ENCODE data around the gene ATP2C2. TPM values are rescaled to one million over a fixed set of nuclear protein-coding genes. Genes with fewer than 3 reads are reported as not detected.

Gene ATP2C2
- total and polyA plus RNA-seq, 2 donors (not counting 1 experiment from before 2014, with no cell fraction given) = not detected

GRCh38 chr16:84460406-84461028 lies 92.2 kb downstream of the ATP2C2 start:
- H4K20me1 ChIP-seq (ENCODE audit: control insufficient read depth, extremely low read depth, insufficient read depth, low read length) = no peaks in the 10 kb centered on the region
- peaks cover 13% of the 10 kb centered on the region for H3K36me3 ChIP-seq (ENCODE audit: control insufficient read depth, insufficient read depth, low read length)
- H3K27ac ChIP-seq (ENCODE audit: insufficient read depth, low read length) = no peak overlapping the region
- H2AFZ ChIP-seq (ENCODE audit: low read length) = no peak overlapping the region
- no peaks in the 10 kb centered on the region for H3K27me3 ChIP-seq (ENCODE audit: control insufficient read depth, insufficient read depth, low read length)
- no peak overlapping the region for H3K9ac ChIP-seq (ENCODE audit: insufficient read depth, low read length)
- no peak overlapping the region for H3K4me3 ChIP-seq (replicated peaks in 1 of 4; ENCODE audit: control extremely low read depth in 1 of 4, insufficient read depth in 1 of 4, low read depth in 3 of 4, low read length in 4 of 4)
- TF ChIP-seq CTCF (conservative IDR thresholded peaks at IDR 0.05 in 1 of 2, IDR thresholded peaks at IDR 0.05 in 1 of 2; ENCODE audit: low read depth in 1 of 2, low read length in 2 of 2) = no peak
- no peak for TF ChIP-seq EZH2 (IDR thresholded peaks at IDR 0.05; ENCODE audit: low read length, missing control alignments)
- DNase-seq (ENCODE audit: low read depth in 2 of 2) = no peak
- H3K9me3 ChIP-seq (ENCODE audit: control insufficient read depth, insufficient read depth, low read depth, low read length) = no peaks in the 10 kb centered on the region
- H3K4me1 ChIP-seq (ENCODE audit: control insufficient read depth, extremely low read depth, insufficient read depth, low read length) = no peaks in the 10 kb centered on the region
- no peak overlapping the region for H3K4me2 ChIP-seq (ENCODE audit: extremely low read depth, insufficient read depth, low read length)
- H3K79me2 ChIP-seq (ENCODE audit: control insufficient read depth, insufficient read depth, low read length) = no peaks in the 10 kb centered on the region

DNA sequence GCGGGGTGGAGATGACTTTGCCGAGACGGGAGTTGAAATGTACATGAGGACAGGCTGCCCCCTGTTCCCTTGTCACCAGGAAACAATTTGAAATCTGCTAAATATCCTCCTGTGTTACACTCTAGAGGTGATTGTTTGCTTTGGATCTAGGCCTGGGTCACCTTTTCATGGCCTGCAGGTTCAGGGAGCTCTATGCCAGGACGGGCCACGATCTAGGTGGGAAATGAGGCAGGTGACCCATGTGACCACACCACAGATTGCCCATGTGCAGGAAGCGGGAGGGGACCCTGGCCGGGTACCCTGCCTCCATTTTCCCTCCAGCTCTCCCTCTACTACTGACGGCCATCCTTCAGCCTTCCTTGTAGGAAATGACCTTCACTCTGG lies 92.7 kb downstream of the ATP2C2 start:
- peaks cover 13% of the 10 kb centered on the region for H3K36me3 ChIP-seq (ENCODE audit: control insufficient read depth, insufficient read depth, low read length)
- no peak overlapping the region for H3K4me2 ChIP-seq (ENCODE audit: extremely low read depth, insufficient read depth, low read length)
- H3K9ac ChIP-seq (ENCODE audit: insufficient read depth, low read length) = no peak overlapping the region
- no peak overlapping the region for H2AFZ ChIP-seq (ENCODE audit: low read length)
- TF ChIP-seq EZH2 (IDR thresholded peaks at IDR 0.05; ENCODE audit: low read length, missing control alignments) (no peak), CTCF (conservative IDR thresholded peaks at IDR 0.05 in 1 of 2, IDR thresholded peaks at IDR 0.05 in 1 of 2; ENCODE audit: low read depth in 1 of 2, low read length in 2 of 2) (no peak)
- no peaks in the 10 kb centered on the region for H3K27me3 ChIP-seq (ENCODE audit: control insufficient read depth, insufficient read depth, low read length)
- no peaks in the 10 kb centered on the region for H3K79me2 ChIP-seq (ENCODE audit: control insufficient read depth, insufficient read depth, low read length)
- DNase-seq (ENCODE audit: low read depth in 2 of 2) = no peak
- no peaks in the 10 kb centered on the region for H4K20me1 ChIP-seq (ENCODE audit: control insufficient read depth, extremely low read depth, insufficient read depth, low read length)
- no peak overlapping the region for H3K27ac ChIP-seq (ENCODE audit: insufficient read depth, low read length)
- H3K4me1 ChIP-seq (ENCODE audit: control insufficient read depth, extremely low read depth, insufficient read depth, low read length) = no peaks in the 10 kb centered on the region
- no peak overlapping the region for H3K4me3 ChIP-seq (replicated peaks in 1 of 4; ENCODE audit: control extremely low read depth in 1 of 4, insufficient read depth in 1 of 4, low read depth in 3 of 4, low read length in 4 of 4)
- no peaks in the 10 kb centered on the region for H3K9me3 ChIP-seq (ENCODE audit: control insufficient read depth, insufficient read depth, low read depth, low read length)

DNA sequence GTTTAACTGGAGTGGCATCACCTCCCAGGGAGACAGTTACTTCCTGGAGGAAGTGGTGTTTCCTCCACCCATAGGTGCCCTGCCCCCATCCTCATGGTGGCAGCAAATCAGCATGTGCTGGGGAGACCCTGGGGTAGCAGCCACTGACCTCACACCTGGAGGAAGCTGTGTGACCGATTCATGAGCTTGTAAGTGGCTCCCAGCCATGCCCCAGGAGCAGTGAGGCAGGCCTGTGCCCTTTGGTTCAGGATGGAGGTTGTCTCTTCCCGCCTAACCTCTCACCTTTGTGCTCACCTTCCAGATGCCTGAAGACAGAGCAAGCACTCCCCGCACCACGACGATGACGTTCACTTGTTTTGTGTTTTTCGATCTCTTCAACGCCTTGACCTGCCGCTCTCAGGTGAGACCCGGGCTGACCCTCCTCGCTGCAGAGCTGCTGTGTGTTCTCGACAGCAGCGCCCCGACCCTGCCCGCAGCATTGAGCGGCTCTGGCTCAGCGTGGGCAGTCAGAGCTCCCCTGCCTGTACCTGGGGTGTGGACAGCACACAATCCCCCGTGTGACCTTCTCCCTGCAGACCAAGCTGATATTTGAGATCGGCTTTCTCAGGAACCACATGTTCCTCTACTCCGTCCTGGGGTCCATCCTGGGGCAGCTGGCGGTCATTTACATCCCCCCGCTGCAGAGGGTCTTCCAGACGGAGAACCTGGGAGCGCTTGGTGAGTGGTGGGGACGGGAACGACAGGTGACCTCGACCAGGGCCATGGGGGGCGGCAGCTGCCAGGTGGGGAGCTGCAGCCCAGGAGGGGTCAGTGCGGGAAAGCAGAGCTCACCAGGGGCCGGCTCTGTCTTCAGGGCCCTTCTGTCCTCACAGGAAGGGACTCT lies 93.3 kb downstream of the ATP2C2 start:
- Histone ChIP-seq H3K4me3 (replicated peaks in 1 of 4; ENCODE audit: control extremely low read depth in 1 of 4, insufficient read depth in 1 of 4, low read depth in 3 of 4, low read length in 4 of 4) (no peak overlapping the region), H3K9me3 (ENCODE audit: control insufficient read depth, insufficient read depth, low read depth, low read length) (no peaks in the 10 kb centered on the region), H3K4me1 (ENCODE audit: control insufficient read depth, extremely low read depth, insufficient read depth, low read length) (no peaks in the 10 kb centered on the region), H2AFZ (ENCODE audit: low read length) (no peak overlapping the region), H3K79me2 (ENCODE audit: control insufficient read depth, insufficient read depth, low read length) (no peaks in the 10 kb centered on the region), H3K9ac (ENCODE audit: insufficient read depth, low read length) (no peak overlapping the region), H4K20me1 (ENCODE audit: control insufficient read depth, extremely low read depth, insufficient read depth, low read length) (no peaks in the 10 kb centered on the region), H3K27ac (ENCODE audit: insufficient read depth, low read length) (no peak overlapping the region), H3K4me2 (ENCODE audit: extremely low read depth, insufficient read depth, low read length) (no peak overlapping the region), H3K36me3 (ENCODE audit: control insufficient read depth, insufficient read depth, low read length) (peaks cover 13% of the 10 kb centered on the region), H3K27me3 (ENCODE audit: control insufficient read depth, insufficient read depth, low read length) (no peaks in the 10 kb centered on the region)
- no peak for TF ChIP-seq CTCF (conservative IDR thresholded peaks at IDR 0.05 in 1 of 2, IDR thresholded peaks at IDR 0.05 in 1 of 2; ENCODE audit: low read depth in 1 of 2, low read length in 2 of 2)
- TF ChIP-seq EZH2 (IDR thresholded peaks at IDR 0.05; ENCODE audit: low read length, missing control alignments) = no peak
- DNase-seq (ENCODE audit: low read depth in 2 of 2) = no peak

Measured in fibroblast of lung (primary cell).